Brain microvascular endothelial cell (primary cell): ENCODE results near the gene EDN1.

Source experiments
- DNase-seq: peaks from one replicate; pipeline ENCODE4 v3.0.0-alpha.2; 2020
- H3K27ac ChIP-seq: fragments of 250-450 bp; sonication (Bioruptor Pico); 2 replicates; pipeline ENCODE4 v1.5.1; 2020; ENCODE audit warnings: mild to moderate bottlenecking, moderate library complexity
- H3K27me3 ChIP-seq: fragments of 250-450 bp; sonication (Bioruptor Pico); replicated peaks from 2 replicates; pipeline ENCODE4 v1.5.1; 2020; ENCODE audit warnings: mild to moderate bottlenecking
- H3K36me3 ChIP-seq: fragments of 250-450 bp; sonication (Bioruptor Pico); replicated peaks from 2 replicates; pipeline ENCODE4 v1.5.1; 2020; ENCODE audit warnings: mild to moderate bottlenecking
- H3K4me3 ChIP-seq: 2 replicates; pipeline ENCODE4 v1.5.1; 2011; ENCODE audit warnings: low read depth, mild to moderate bottlenecking, control low read depth, low read length, moderate library complexity
- CTCF ChIP-seq: IDR thresholded peaks from 2 replicates; pipeline ENCODE4 v1.5.1; 2011; ENCODE audit warnings: low read depth, mild to moderate bottlenecking, moderate library complexity, low read length, control low read depth, inconsistent platforms; ENCODE audit errors: missing control alignments
- in situ Hi-C: cut with HindIII; loops from 2 replicates; pipeline ENCODE4 v1.10.0; 2017; ENCODE audit warnings: low sequenced_read_pairs, low pct_ligation_motif_present

The EDN1 gene

GRCh38 chr6:12270551-12271230, 19.5 kb upstream of the EDN1 start:
- no peak for DNase-seq
- TF ChIP-seq CTCF = no peak
- in situ Hi-C loops = no loop called here
- no peak overlapping the region for H3K27ac ChIP-seq
- no peak overlapping the region for H3K4me3 ChIP-seq
- no peaks in the 10 kb centered on the region for H3K27me3 ChIP-seq
- H3K36me3 ChIP-seq = no peaks in the 10 kb centered on the region

- no peaks in the 10 kb centered on the region for H3K36me3 ChIP-seq
- H3K27me3 ChIP-seq = no peaks in the 10 kb centered on the region
- in situ Hi-C loops = no loop called here
- no peak for DNase-seq
- no peak overlapping the region for H3K4me3 ChIP-seq
- TF ChIP-seq CTCF = no peak
- H3K27ac ChIP-seq = no peak overlapping the region
Measured at GRCh38 chr6:12271594-12271993, 18.6 kb upstream of the EDN1 start.

- TF ChIP-seq CTCF = no peak
- in situ Hi-C loops = no loop called here
- no peak for DNase-seq
- Histone ChIP-seq H3K27me3 (no peaks in the 10 kb centered on the region), H3K4me3 (no peak overlapping the region), H3K36me3 (no peaks in the 10 kb centered on the region), H3K27ac (no peak overlapping the region)
Measured at GRCh38 chr6:12271997-12272396, 18.2 kb upstream of the EDN1 start.

- Histone ChIP-seq H3K27ac (no peak overlapping the region), H3K36me3 (no peaks in the 10 kb centered on the region), H3K4me3 (no peak overlapping the region), H3K27me3 (no peaks in the 10 kb centered on the region)
- peak; percentile 27 for DNase-seq
- in situ Hi-C loops = loop anchor here (25.0 kb wide), 1 partner anchor 337 kb away; no protein-coding TSS in a partner anchor
- TF ChIP-seq CTCF = no peak
Measured at GRCh38 chr6:12275107-12275506, 15.1 kb upstream of the EDN1 start.

GRCh38 chr6:12276930-12277315, 13.2 kb upstream of the EDN1 start:
- H3K36me3 ChIP-seq = no peaks in the 10 kb centered on the region
- no peak for TF ChIP-seq CTCF
- no peak overlapping the region for H3K27ac ChIP-seq
- in situ Hi-C loops = loop anchor here (25.0 kb wide), 1 partner anchor 335 kb away; no protein-coding TSS in a partner anchor
- no peak overlapping the region for H3K4me3 ChIP-seq
- no peak for DNase-seq
- H3K27me3 ChIP-seq = no peaks in the 10 kb centered on the region

GRCh38 chr6:12277386-12277785, 12.8 kb upstream of the EDN1 start:
- no peaks in the 10 kb centered on the region for H3K36me3 ChIP-seq
- DNase-seq = no peak
- H3K4me3 ChIP-seq = no peak overlapping the region
- in situ Hi-C loops = loop anchor here (25.0 kb wide), 1 partner anchor 335 kb away; no protein-coding TSS in a partner anchor
- no peak for TF ChIP-seq CTCF
- H3K27me3 ChIP-seq = no peaks in the 10 kb centered on the region
- H3K27ac ChIP-seq = no peak overlapping the region
